HG02623 (cell line): Measurements from ENCODE around the gene PLCZ1.
"Not testable (repeated sequence)": the region's sequence is repeated elsewhere in the genome, so short reads cannot be mapped to it uniquely, and the experiment has no call there.

ENCODE experiments used
- ATAC-seq: cut with Tn5 transposase; IDR thresholded peaks from one replicate; pipeline ENCODE4 v1.9.1; 2021; ENCODE audit warnings: moderate library complexity; ENCODE audit not compliant: unreplicated experiment

Gene PLCZ1

GRCh38 chr12:18737819-18738218, at the start of gene PLCZ1, which contains the start of gene CAPZA3:
Gene PLCZ1 (minus strand): TSS chr12:18738012. CDS start chr12:18737371, 641 bp downstream.
Gene CAPZA3 (plus strand): TSS chr12:18738119. CDS start chr12:18738269, 150 bp downstream.
- no peak for ATAC-seq

DNA sequence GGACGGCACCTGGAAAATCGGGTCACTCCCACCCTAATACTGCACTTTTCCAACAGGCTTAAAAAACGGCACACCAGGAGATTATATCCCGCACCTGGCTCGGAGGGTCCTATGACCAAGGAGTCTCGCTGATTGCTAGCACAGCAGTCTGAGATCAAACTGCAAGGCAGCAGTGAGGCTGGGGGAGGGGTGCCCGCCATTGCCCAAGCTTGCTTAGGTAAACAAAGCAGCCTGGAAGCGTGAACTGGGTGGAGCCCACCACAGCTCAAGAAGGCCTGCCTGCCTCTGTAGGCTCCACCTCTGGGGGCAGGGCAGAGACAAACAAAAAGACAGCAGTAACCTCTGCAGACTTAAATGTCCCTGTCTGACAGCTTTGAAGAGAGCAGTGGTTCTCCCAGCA, 47.7 kb upstream of the PLCZ1 start:
- ATAC-seq, result not testable (repeated sequence)

GRCh38 chr12:18782827-18783226, 45.0 kb upstream of the PLCZ1 start:
- ATAC-seq, result no peak

- not testable (repeated sequence) for ATAC-seq
Observed at GRCh38 chr12:18766479-18766878, 28.7 kb upstream of the PLCZ1 start.

GRCh38 chr12:18755341-18755740, 17.5 kb upstream of the PLCZ1 start:
- ATAC-seq, result no peak

GRCh38 chr12:18754124-18754707, 16.4 kb upstream of the PLCZ1 start:
- ATAC-seq, result no peak

DNA sequence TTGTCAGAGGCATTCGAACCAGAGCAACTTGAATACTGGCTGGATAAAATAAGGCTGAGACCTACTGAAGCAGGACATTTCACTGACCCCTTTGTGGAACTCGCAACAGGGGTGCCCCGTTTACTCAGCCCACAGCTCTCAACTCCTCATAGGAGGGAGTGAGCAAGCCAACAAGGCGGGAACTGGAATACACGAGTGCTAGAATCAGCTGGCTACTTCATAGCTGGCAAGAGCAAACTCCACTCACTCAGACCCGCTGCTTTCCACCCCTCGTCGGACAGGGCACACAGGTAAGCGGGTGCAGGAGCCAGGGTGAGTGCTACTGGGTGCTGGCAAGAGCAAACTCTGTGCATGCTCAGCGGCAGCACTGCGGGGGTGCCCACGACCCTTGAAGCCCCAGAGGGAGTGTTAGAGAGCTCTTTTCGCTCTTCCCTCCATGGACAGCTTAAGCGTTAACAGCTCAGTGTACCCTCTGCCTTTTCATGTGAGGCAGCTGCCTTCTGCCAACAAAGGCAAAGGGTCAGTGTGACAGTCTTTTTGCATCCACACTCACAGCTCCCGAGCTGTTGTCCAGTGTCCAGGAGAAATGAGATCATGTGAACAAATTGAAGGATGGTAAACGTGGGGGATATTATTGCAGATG, 15.8 kb upstream of the PLCZ1 start:
- no peak for ATAC-seq

DNA sequence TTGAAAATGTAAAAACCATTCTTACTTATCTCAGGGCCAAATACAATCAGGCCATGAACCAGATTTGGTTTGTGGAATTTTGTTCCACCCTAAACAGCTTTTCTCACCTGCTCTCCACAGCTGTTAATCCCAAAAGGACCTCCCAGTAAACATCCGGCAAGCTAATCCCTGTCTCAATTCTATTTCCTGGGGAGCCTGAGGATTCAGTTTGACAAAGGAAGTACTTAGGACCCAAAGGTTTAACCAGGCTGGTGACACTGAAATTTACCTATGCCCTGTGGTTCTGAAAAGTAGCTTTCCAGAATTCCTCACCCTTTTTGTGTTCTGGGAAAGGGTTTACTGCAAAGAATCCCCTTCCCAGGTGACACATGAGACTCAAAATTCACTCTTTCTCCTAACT, 15.1 kb upstream of the PLCZ1 start:
- no peak for ATAC-seq

- no peak for ATAC-seq
Observed at GRCh38 chr12:18752280-18752920, 14.6 kb upstream of the PLCZ1 start.

DNA sequence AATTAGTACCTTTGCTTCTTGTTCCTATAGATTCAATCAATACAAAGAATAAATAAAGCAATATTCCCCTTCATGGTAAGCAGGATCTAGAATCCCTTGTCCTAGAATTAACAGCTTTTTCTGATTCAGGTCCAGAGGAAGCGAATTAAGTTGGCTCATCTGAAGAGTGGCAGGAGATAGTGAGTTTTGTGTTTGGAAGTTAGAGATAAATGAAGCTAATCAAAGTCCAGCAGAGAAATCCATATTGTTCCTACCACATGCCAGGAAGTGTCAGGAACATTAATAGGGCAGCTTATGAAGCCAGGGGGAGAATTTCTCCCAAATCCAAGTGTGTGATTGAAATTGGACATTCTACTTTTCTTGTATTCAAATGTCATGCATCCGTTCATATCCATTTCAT, 14.1 kb upstream of the PLCZ1 start:
- no peak for ATAC-seq

DNA sequence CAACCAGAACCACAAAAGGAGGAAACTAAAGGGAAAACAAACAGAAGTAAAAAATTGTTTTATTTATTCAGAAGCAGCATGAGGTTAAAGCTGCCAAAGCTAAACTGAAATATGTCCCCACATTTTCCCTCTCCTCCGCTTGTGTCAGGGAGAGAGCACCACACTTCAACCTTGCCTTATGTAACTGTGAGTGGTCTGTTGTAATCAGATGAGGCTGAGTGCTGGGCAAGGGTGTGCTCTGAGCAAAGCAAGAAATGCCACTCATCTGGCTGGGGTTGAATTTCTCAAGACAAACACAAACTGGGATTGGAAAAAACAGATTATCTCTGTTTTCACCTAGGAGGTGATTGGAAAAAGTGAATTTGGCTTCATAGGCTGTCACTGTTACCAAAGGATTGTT, 12.3 kb upstream of the PLCZ1 start:
- ATAC-seq, result no peak

- ATAC-seq, result no peak
Observed at GRCh38 chr12:18749386-18749957, 11.7 kb upstream of the PLCZ1 start.

GRCh38 chr12:18747895-18748294, 10.1 kb upstream of the PLCZ1 start:
- ATAC-seq, result no peak

GRCh38 chr12:18731156-18731555, 6.7 kb downstream of the PLCZ1 start:
- no peak for ATAC-seq

DNA sequence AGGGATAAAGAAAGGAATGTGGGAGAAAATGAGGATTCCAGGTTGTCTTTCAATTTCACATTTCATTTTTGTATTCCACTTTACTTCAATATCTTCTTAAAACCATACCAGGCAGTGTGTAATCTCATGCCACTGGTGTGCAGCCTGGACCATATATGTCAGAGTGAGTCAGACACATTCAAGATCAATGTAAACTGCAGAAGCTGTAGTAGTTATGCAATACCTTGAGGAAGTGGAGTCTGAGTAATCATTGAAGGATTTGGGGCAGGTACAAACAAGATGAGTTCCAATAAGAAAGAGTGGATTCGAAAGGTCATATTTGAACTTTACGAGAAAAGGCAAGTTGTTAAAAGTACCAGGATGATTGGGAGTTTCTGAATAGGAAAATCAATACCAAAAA, 14.1 kb downstream of the PLCZ1 start:
- ATAC-seq, result no peak

DNA sequence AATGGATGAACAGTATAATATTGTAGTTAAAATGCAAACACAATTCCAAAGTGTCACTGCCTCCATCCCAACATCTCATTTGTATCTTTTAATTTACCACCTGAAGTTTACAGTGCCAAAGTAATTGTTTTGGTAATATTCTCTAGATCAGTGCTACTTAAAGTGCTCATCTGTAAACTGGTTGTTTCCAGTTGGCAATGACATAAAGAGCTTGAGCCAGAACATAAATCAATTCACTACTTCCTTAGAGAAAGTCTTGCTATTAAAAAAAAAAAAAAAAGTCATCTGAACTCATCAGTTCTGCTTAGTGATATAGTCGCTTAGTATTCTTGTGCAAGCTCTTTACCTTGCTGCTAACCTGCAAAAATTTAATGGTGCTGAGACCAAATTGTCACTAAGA, 16.4 kb downstream of the PLCZ1 start:
- ATAC-seq, result no peak

DNA sequence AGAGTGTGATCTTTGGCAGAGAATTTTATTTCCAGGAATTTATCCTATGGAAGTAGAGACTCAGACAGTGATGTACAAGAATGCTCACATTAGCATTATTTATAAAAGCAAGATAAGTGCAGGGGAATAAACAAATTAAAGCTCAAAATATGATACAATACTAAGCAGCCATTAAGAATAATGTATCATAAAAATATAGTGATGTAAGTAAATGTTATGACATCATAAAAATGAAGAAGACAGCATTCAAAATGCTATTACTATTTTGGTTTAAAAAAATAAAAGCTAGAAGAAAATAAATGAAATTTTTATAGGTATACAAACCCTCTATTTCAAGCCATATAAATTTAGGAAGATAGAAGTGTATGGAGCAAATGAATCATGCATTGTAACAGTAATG, 17.1 kb downstream of the PLCZ1 start:
- ATAC-seq, result no peak

DNA sequence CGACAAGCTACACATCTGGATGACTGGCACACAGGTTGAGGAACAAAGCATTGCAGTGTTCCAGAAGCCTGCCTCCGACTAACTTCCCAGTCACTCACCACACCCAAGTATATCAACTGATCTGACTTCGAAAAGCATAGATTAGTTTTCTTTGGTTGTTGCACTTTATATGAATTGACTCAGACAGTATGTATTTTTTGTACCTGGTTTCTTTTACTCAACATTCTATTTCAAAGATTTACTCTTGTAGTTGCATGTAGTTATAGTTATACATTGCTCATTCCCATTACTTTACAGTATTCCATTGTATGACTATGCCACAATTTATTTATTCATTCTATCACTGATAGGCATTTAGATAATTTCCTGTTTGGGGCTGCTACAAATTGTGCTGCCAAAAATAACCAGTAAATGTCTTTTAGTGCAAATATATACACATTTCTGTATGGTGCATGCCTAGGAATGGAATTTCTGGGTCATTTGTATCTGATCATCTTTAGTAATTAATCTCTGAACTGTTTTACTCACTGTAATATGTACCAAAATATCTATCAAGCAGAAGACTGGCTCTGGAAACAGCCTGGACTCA, 17.8 kb downstream of the PLCZ1 start:
- no peak for ATAC-seq

GRCh38 chr12:18718462-18718861, 19.4 kb downstream of the PLCZ1 start:
- ATAC-seq, result no peak

DNA sequence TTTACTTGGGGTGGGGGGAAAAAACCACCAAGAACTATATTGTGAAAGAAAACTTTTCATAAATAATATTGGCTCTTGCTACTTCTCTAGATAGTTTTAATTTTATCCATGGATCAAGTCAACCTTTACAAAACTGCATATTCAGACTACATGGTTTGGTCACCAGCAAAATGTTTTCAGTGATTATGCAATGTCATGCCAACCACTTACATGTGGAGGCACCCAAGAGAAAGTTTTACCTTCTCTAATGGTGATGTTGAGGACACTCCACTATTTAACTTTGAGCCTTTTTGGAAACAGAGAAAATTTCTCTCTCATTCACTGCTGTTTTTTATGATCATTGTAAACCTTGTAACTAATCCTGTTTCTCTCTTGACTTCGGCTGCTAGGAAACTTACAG, 21.6 kb downstream of the PLCZ1 start:
- no peak for ATAC-seq

GRCh38 chr12:18706798-18707197, 31.0 kb downstream of the PLCZ1 start:
- ATAC-seq, result no peak

GRCh38 chr12:18703911-18704310, 33.9 kb downstream of the PLCZ1 start:
- ATAC-seq, result no peak
